Colonic mucosa (tissue), 4 donors: ENCODE data around the gene GCAT. TPM values are rescaled to one million over a fixed set of nuclear protein-coding genes. Genes with fewer than 3 reads are reported as not detected.

ENCODE experiments used
- DNase-seq: peaks from one replicate; pipeline ENCODE4 v3.0.0-alpha.2; 2020
- H3K27ac ChIP-seq: fragments of 200-600 bp; one replicate; pipeline ENCODE4 v1.8.0; 2021
- H3K27me3 ChIP-seq: fragments of 200-600 bp; one replicate; pipeline ENCODE4 v1.8.0; 2021
- H3K36me3 ChIP-seq: fragments of 200-600 bp; one replicate; pipeline ENCODE4 v1.8.0; 2021
- H3K4me1 ChIP-seq: fragments of 200-600 bp; one replicate; pipeline ENCODE4 v1.8.0; 2021; ENCODE audit warnings: mild to moderate bottlenecking
- H3K4me3 ChIP-seq: fragments of 200-600 bp; one replicate; pipeline ENCODE4 v1.8.0; 2021
- H3K9ac ChIP-seq, 2 donors: one replicate each; pipeline ENCODE4 v1.7.0; 2013; ENCODE audit warnings: control low read depth in 2 of 2, low read depth in 2 of 2, low read length in 2 of 2
- H3K9me3 ChIP-seq: fragments of 200-600 bp; one replicate; pipeline ENCODE4 v1.8.0; 2021
- CTCF ChIP-seq: fragments of 200-600 bp; IDR thresholded peaks from one replicate; pipeline ENCODE4 v1.8.0; 2022; ENCODE audit warnings: antibody characterized with exemption, mild to moderate bottlenecking
- intact Hi-C: fragments of 100-400 bp; cut with DNase I; formaldehyde crosslinking; loops from one replicate; pipeline ENCODE4 v1.14.1; 2022
- total RNA-seq, 2 donors: library from RNA; stranded (reverse); fragmentation: NEBNext Ultra II Directional in 1 of 2; extraction: Animal tissue kit (Norgen Biotek cat#: 25700) in 1 of 2; gene quantifications; one replicate each; pipeline ENCODE4 v1.2.1, GENCODE V29; 2021
- donor health status: healthy.
- donor health status: DM: no; HTN: no; CAD: no.
- donor health status: DM: no; HTN: no; CAD: no.

GCAT gene
- 10 to 100 TPM; 13.0 to 23.5 TPM for total RNA-seq

GRCh38 chr22:37807410-37808293 is at the start of gene GCAT:
TSS of gene GCAT (plus strand) at chr22:37807934. CDS start at chr22:37807968, 34 bp downstream.
- H3K27ac ChIP-seq, result peak within 1 kb of the TSS; percentile 68
- intact Hi-C loops, result no loop called here
- no peak for TF ChIP-seq CTCF
- no peaks in the 10 kb centered on the region for H3K9me3 ChIP-seq
- peak within 1 kb of the TSS; percentile 80 to 96 for H3K9ac ChIP-seq
- no peaks in the 10 kb centered on the region for H3K36me3 ChIP-seq
- no peaks in the 10 kb centered on the region for H3K27me3 ChIP-seq
- H3K4me3 ChIP-seq, result peak within 1 kb of the TSS; percentile 60
- H3K4me1 ChIP-seq, result peaks cover 4% of the 10 kb centered on the region
- DNase-seq, result peak; percentile 98

- no peak for DNase-seq
- no peak overlapping the region for H3K4me3 ChIP-seq
- H3K27ac ChIP-seq, result no peak overlapping the region
- TF ChIP-seq CTCF, result no peak
- H3K9ac ChIP-seq, result no peak overlapping the region
- no peaks in the 10 kb centered on the region for H3K4me1 ChIP-seq
- H3K36me3 ChIP-seq, result peaks cover 8% of the 10 kb centered on the region
- H3K27me3 ChIP-seq, result no peaks in the 10 kb centered on the region
- intact Hi-C loops, result no loop called here
- H3K9me3 ChIP-seq, result no peaks in the 10 kb centered on the region
Measured at GRCh38 chr22:37758694-37759093, 49.0 kb upstream of the GCAT start.

- H3K4me1 ChIP-seq, result no peaks in the 10 kb centered on the region
- H3K36me3 ChIP-seq, result peaks cover 8% of the 10 kb centered on the region
- no peak overlapping the region for H3K4me3 ChIP-seq
- DNase-seq, result no peak
- H3K27ac ChIP-seq, result no peak overlapping the region
- no peak for TF ChIP-seq CTCF
- intact Hi-C loops, result no loop called here
- H3K9me3 ChIP-seq, result no peaks in the 10 kb centered on the region
- H3K27me3 ChIP-seq, result no peaks in the 10 kb centered on the region
- H3K9ac ChIP-seq, result no peak overlapping the region
Measured at GRCh38 chr22:37759281-37759680, 48.5 kb upstream of the GCAT start.

- Histone ChIP-seq H3K4me3 (no peak overlapping the region), H3K9me3 (no peaks in the 10 kb centered on the region), H3K27ac (no peak overlapping the region), H3K27me3 (no peaks in the 10 kb centered on the region), H3K9ac (no peak overlapping the region), H3K36me3 (peaks cover 8% of the 10 kb centered on the region), H3K4me1 (no peaks in the 10 kb centered on the region)
- no peak for TF ChIP-seq CTCF
- no peak for DNase-seq
- intact Hi-C loops, result no loop called here
Measured at GRCh38 chr22:37760152-37760551, 47.6 kb upstream of the GCAT start.

GRCh38 chr22:37762389-37762836 is 45.3 kb upstream of the GCAT start:
- no peak overlapping the region for H3K9ac ChIP-seq
- intact Hi-C loops, result no loop called here
- no peak for DNase-seq
- H3K27ac ChIP-seq, result no peak overlapping the region
- TF ChIP-seq CTCF, result no peak
- H3K27me3 ChIP-seq, result no peaks in the 10 kb centered on the region
- peaks cover 8% of the 10 kb centered on the region for H3K36me3 ChIP-seq
- no peak overlapping the region for H3K4me3 ChIP-seq
- no peaks in the 10 kb centered on the region for H3K9me3 ChIP-seq
- no peaks in the 10 kb centered on the region for H3K4me1 ChIP-seq
